ENCODE measurements around the gene SMARCB1. TPM values are rescaled to one million over a fixed set of nuclear protein-coding genes. Genes with fewer than 3 reads are reported as not detected.

The SMARCB1 gene
- total RNA-seq, 1 experiment from 2014 or later, result 136 TPM

- Histone ChIP-seq H2AFZ (ENCODE audit: low read length) (no peak overlapping the region), H3K79me2 (ENCODE audit: insufficient read depth, low read length) (no peaks in the 10 kb centered on the region), H3T11ph (ENCODE audit: low read length) (no peak overlapping the region), H3K9me3 (ENCODE audit: control insufficient read depth, low read depth, low read length) (no peaks in the 10 kb centered on the region), H3K27ac (ENCODE audit: insufficient read length, low read depth, low read length) (no peak overlapping the region), H3K18ac (ENCODE audit: insufficient read length, low read depth, low read length) (no peak overlapping the region), H2BK120ac (ENCODE audit: low read depth, low read length, poor library complexity, severe bottlenecking) (no peak overlapping the region), H3K14ac (ENCODE audit: insufficient read depth, low read length) (no peak overlapping the region), H3K23me2 (ENCODE audit: insufficient read length, low read depth, low read length, poor library complexity, severe bottlenecking) (no peaks in the 10 kb centered on the region), H2BK20ac (ENCODE audit: low read depth, low read length, poor library complexity, severe bottlenecking) (no peak overlapping the region), H3K56ac (ENCODE audit: insufficient read length, low read depth, low read length) (no peak overlapping the region), H3K79me1 (ENCODE audit: insufficient read depth, low read depth, low read length, poor library complexity, severe bottlenecking) (no peaks in the 10 kb centered on the region), H2AK5ac (ENCODE audit: insufficient read length, low read length) (no peak overlapping the region), H4K91ac (ENCODE audit: insufficient read length, low read depth, low read length) (no peak overlapping the region), H2BK15ac (ENCODE audit: low read depth, low read length) (no peak overlapping the region), H3K23ac (ENCODE audit: insufficient read length, low read depth, low read length) (no peak overlapping the region), H4K8ac (replicated peaks; ENCODE audit: insufficient read length, low read depth, low read length) (no peak overlapping the region), H2BK12ac (ENCODE audit: insufficient read length, low read depth, low read length) (no peak overlapping the region), H3K4ac (ENCODE audit: low read depth, low read length) (no peak overlapping the region), H2BK5ac (ENCODE audit: insufficient read length, low read length) (no peak overlapping the region), H4K20me1 (ENCODE audit: control insufficient read depth, insufficient read depth, insufficient read length) (no peaks in the 10 kb centered on the region), H3K4me2 (ENCODE audit: insufficient read depth, insufficient read length, low read length) (no peak overlapping the region), H3K9ac (ENCODE audit: extremely low read depth, insufficient read length, low read length) (no peak overlapping the region), H3K4me1 (ENCODE audit: insufficient read depth, low read length) (no peaks in the 10 kb centered on the region), H4K5ac (ENCODE audit: insufficient read length, low read depth, low read length) (no peak overlapping the region), H3K27me3 (ENCODE audit: insufficient read depth, low read length) (no peaks in the 10 kb centered on the region)
- no CpG with 5 or more reads among the region's 14 CpGs for WGBS (ENCODE audit: extremely low coverage, insufficient read length, low lambda C conversion rate)
- no peak for DNase-seq
- Mint-ChIP-seq H3K27me3 (ENCODE audit: low read depth) (no peaks in the 10 kb centered on the region), H3K9me3 (no peaks in the 10 kb centered on the region), H3K36me3 (ENCODE audit: insufficient read depth in 1 of 3, low read depth in 3 of 3) (peaks cover 51 to 92% (median 89%) of the 10 kb centered on the region in 3 experiments), H3K4me1 (peaks cover 16 to 19% of the 10 kb centered on the region in 2 experiments; a peak in 3 of 4 replicates), H3K4me3 (no peak overlapping the region), H3K27ac (no peak overlapping the region)
- TF ChIP-seq, protein P1, sequence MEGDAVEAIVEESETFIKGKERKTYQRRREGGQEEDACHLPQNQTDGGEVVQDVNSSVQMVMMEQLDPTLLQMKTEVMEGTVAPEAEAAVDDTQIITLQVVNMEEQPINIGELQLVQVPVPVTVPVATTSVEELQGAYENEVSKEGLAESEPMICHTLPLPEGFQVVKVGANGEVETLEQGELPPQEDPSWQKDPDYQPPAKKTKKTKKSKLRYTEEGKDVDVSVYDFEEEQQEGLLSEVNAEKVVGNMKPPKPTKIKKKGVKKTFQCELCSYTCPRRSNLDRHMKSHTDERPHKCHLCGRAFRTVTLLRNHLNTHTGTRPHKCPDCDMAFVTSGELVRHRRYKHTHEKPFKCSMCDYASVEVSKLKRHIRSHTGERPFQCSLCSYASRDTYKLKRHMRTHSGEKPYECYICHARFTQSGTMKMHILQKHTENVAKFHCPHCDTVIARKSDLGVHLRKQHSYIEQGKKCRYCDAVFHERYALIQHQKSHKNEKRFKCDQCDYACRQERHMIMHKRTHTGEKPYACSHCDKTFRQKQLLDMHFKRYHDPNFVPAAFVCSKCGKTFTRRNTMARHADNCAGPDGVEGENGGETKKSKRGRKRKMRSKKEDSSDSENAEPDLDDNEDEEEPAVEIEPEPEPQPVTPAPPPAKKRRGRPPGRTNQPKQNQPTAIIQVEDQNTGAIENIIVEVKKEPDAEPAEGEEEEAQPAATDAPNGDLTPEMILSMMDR (conservative IDR thresholded peaks at IDR 0.05), result no peak
Measured at GRCh38 chr22:23823331-23823791, 36.6 kb downstream of the SMARCB1 start.
